HepG2 (cell line): Measurements from ENCODE around the gene COA3. TPM values are rescaled to one million over a fixed set of nuclear protein-coding genes. Genes with fewer than 3 reads are reported as not detected.

Experiments
- ARNTL ChIP-seq: sonication (generic); formaldehyde crosslinking; IDR thresholded peaks from 2 replicates; pipeline ENCODE4 v1.4.0; 2020; ENCODE audit warnings: mild to moderate bottlenecking, missing genetic modification reagents
- EEA1 ChIP-seq: sonication (generic); formaldehyde crosslinking; IDR thresholded peaks from 2 replicates; pipeline ENCODE4 v1.5.1; 2020; ENCODE audit warnings: mild to moderate bottlenecking, missing genetic modification reagents, borderline replicate concordance
- GATAD2A ChIP-seq: IDR thresholded peaks from 2 replicates; pipeline ENCODE4 v1.6.1; 2016
- GFI1 ChIP-seq: sonication (generic); formaldehyde crosslinking; IDR thresholded peaks from 2 replicates; pipeline ENCODE4 v1.5.0; 2020; ENCODE audit warnings: missing genetic modification reagents, mild to moderate bottlenecking, borderline replicate concordance
- HHEX ChIP-seq: IDR thresholded peaks from 2 replicates; pipeline ENCODE4 v1.6.1; 2016; ENCODE audit warnings: control low read depth
- HMG20B ChIP-seq: conservative IDR thresholded peaks from 2 replicates; pipeline ENCODE4 v1.6.1; 2016; ENCODE audit warnings: missing genetic modification reagents, missing compliant biosample characterization
- KDM2A ChIP-seq: sonication (generic); formaldehyde crosslinking; IDR thresholded peaks from 2 replicates; pipeline ENCODE4 v1.4.0; 2020; ENCODE audit warnings: low read depth, missing genetic modification reagents, borderline replicate concordance
- KLF12 ChIP-seq: sonication (generic); formaldehyde crosslinking; IDR thresholded peaks from 2 replicates; pipeline ENCODE4 v1.4.0; 2020; ENCODE audit warnings: missing genetic modification reagents, borderline replicate concordance
- MTF2 ChIP-seq: sonication (generic); formaldehyde crosslinking; IDR thresholded peaks from 2 replicates; pipeline ENCODE4 v1.5.0; 2020; ENCODE audit warnings: missing genetic modification reagents, borderline replicate concordance
- NFKBIZ ChIP-seq: IDR thresholded peaks from 2 replicates; pipeline ENCODE4 v1.6.1; 2018; ENCODE audit warnings: missing genetic modification reagents, missing compliant biosample characterization
- NONO ChIP-seq, 2 experiments: fragments of 450-650 bp in 1 of 2; sonication (generic) in 1 of 2; formaldehyde crosslinking in 1 of 2; IDR thresholded peaks in 1 of 2; conservative IDR thresholded peaks in 1 of 2; 2 replicates each; pipeline versions ENCODE4 v1.6.1 to v1.8.0; 2017 to 2022; ENCODE audit warnings: mild to moderate bottlenecking in 1 of 2, missing genetic modification reagents in 1 of 2, moderate library complexity in 1 of 2
- RELA ChIP-seq: sonication (generic); formaldehyde crosslinking; IDR thresholded peaks from 2 replicates; pipeline ENCODE4 v1.4.0; 2020; ENCODE audit warnings: missing genetic modification reagents
- RORA ChIP-seq: sonication (generic); formaldehyde crosslinking; IDR thresholded peaks from 2 replicates; pipeline ENCODE4 v1.5.0; 2020; ENCODE audit warnings: mild to moderate bottlenecking, missing genetic modification reagents, moderate library complexity
- SOX13 ChIP-seq, 3 experiments: fragments of 450-650 bp in 1 of 3; sonication (generic) in 1 of 3; formaldehyde crosslinking in 1 of 3; IDR thresholded peaks in 2 of 3; conservative IDR thresholded peaks in 1 of 3; 2 replicates each; pipeline versions ENCODE4 v1.5.0 to v1.6.1; 2016 to 2020; ENCODE audit warnings: antibody characterized with exemption in 1 of 3, mild to moderate bottlenecking in 1 of 3, missing compliant biosample characterization in 1 of 3, missing genetic modification reagents in 1 of 3, moderate library complexity in 1 of 3
- ZFP1 ChIP-seq: IDR thresholded peaks from 2 replicates; pipeline ENCODE4 v1.6.1; 2016
- ZNF703 ChIP-seq: sonication (generic); formaldehyde crosslinking; IDR thresholded peaks from 2 replicates; pipeline ENCODE4 v1.5.1; 2020; ENCODE audit warnings: missing genetic modification reagents, mild to moderate bottlenecking, moderate library complexity, borderline replicate concordance
- ZNF773 ChIP-seq: sonication (generic); formaldehyde crosslinking; IDR thresholded peaks from 2 replicates; pipeline ENCODE4 v1.4.0; 2020; ENCODE audit warnings: missing genetic modification reagents, borderline replicate concordance
- polyA plus RNA-seq, 8 experiments: library from polyadenylated mRNA; depleted of rRNA in 3 of 8; stranded (reverse) in 7 of 8; unstranded in 1 of 8; fragments of >200 nt; fragmentation: Illumina TruSeq in 4 of 8; extraction: Trizol in 4 of 8; gene quantifications; 2 replicates each; pipeline versions ENCODE4 v1.2.1 to v1.2.3, GENCODE V29; 2011 to 2016; ENCODE audit warnings: low read depth in 4 of 8, missing spikeins in 1 of 8, mixed read lengths in 1 of 8; ENCODE audit not compliant: insufficient read depth in 1 of 8
- total RNA-seq, 5 experiments: library from RNA; depleted of rRNA; stranded (reverse); fragments of >200 nt; fragmentation: Illumina TruSeq; extraction: Trizol; gene quantifications; 2 replicates each; pipeline ENCODE4 v1.2.3, GENCODE V29; 2016; ENCODE audit warnings: low read depth in 1 of 5
- TF ChIP-seq, protein P1 (sequence below): sonication (generic); formaldehyde crosslinking; IDR thresholded peaks from 2 replicates; pipeline ENCODE4 v1.4.0; 2020; ENCODE audit warnings: missing genetic modification reagents
- TF ChIP-seq, protein P2 (sequence below): sonication (generic); formaldehyde crosslinking; IDR thresholded peaks from 2 replicates; pipeline ENCODE4 v1.4.0; 2020; ENCODE audit warnings: mild to moderate bottlenecking, missing genetic modification reagents
- TF ChIP-seq, protein P3 (sequence below): sonication (generic); formaldehyde crosslinking; IDR thresholded peaks from 2 replicates; pipeline ENCODE4 v1.4.0; 2020; ENCODE audit warnings: missing genetic modification reagents
- TF ChIP-seq, protein P4 (sequence below): sonication (generic); formaldehyde crosslinking; IDR thresholded peaks from 2 replicates; pipeline ENCODE4 v1.4.0; 2020; ENCODE audit warnings: low read depth, mild to moderate bottlenecking, missing genetic modification reagents

Gene COA3
- total and polyA plus RNA-seq, 2 of the 13 experiments (the other 11 are each of a cell fraction or from before 2014, with no cell fraction given): 133 to 202 TPM

DNA sequence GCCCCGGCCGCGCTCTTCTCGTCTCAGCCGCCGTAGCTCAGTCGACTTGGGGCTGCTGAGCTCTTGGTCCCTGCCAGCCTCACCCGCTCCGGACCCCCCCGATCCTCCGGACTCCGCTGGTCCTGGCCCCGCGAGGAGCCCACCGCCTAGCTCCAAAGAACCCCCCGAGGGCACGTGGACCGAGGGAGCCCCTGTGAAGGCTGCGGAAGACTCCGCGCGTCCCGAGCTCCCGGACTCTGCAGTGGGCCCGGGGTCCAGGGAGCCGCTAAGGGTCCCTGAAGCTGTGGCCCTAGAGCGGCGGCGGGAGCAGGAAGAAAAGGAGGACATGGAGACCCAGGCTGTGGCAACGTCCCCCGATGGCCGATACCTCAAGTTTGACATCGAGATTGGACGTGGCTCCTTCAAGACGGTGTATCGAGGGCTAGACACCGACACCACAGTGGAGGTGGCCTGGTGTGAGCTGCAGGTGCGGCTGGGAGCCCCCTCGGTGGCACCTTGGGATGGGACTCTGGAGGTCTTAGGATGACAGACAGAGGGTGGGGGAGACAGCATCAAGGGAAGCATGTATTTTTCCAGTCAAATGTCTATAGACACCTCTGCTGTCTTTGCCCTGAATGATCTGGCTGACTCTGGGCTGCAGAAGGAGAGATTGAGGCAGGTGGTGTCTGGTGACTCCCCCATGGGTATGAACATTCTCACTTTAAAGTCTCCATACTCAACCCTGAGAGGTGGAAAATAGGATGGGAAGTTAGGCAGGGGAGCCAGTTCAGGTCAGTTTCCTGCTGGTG is 17.5 kb downstream of the COA3 start (continued):
- TF ChIP-seq ARNTL (CRISPR knock-in tag): no peak
- TF ChIP-seq, protein P1, sequence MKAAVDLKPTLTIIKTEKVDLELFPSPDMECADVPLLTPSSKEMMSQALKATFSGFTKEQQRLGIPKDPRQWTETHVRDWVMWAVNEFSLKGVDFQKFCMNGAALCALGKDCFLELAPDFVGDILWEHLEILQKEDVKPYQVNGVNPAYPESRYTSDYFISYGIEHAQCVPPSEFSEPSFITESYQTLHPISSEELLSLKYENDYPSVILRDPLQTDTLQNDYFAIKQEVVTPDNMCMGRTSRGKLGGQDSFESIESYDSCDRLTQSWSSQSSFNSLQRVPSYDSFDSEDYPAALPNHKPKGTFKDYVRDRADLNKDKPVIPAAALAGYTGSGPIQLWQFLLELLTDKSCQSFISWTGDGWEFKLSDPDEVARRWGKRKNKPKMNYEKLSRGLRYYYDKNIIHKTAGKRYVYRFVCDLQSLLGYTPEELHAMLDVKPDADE (CRISPR knock-in tag): no peak
- TF ChIP-seq, protein P2, sequence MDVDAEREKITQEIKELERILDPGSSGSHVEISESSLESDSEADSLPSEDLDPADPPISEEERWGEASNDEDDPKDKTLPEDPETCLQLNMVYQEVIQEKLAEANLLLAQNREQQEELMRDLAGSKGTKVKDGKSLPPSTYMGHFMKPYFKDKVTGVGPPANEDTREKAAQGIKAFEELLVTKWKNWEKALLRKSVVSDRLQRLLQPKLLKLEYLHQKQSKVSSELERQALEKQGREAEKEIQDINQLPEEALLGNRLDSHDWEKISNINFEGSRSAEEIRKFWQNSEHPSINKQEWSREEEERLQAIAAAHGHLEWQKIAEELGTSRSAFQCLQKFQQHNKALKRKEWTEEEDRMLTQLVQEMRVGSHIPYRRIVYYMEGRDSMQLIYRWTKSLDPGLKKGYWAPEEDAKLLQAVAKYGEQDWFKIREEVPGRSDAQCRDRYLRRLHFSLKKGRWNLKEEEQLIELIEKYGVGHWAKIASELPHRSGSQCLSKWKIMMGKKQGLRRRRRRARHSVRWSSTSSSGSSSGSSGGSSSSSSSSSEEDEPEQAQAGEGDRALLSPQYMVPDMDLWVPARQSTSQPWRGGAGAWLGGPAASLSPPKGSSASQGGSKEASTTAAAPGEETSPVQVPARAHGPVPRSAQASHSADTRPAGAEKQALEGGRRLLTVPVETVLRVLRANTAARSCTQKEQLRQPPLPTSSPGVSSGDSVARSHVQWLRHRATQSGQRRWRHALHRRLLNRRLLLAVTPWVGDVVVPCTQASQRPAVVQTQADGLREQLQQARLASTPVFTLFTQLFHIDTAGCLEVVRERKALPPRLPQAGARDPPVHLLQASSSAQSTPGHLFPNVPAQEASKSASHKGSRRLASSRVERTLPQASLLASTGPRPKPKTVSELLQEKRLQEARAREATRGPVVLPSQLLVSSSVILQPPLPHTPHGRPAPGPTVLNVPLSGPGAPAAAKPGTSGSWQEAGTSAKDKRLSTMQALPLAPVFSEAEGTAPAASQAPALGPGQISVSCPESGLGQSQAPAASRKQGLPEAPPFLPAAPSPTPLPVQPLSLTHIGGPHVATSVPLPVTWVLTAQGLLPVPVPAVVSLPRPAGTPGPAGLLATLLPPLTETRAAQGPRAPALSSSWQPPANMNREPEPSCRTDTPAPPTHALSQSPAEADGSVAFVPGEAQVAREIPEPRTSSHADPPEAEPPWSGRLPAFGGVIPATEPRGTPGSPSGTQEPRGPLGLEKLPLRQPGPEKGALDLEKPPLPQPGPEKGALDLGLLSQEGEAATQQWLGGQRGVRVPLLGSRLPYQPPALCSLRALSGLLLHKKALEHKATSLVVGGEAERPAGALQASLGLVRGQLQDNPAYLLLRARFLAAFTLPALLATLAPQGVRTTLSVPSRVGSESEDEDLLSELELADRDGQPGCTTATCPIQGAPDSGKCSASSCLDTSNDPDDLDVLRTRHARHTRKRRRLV (CRISPR knock-in tag): no peak
- TF ChIP-seq NONO (IDR thresholded peaks at IDR 0.05): no peak
- TF ChIP-seq NONO (CRISPR knock-in tag; conservative IDR thresholded peaks at IDR 0.05): peak; percentile 5; the same call in 1 of the 2 replicates
- no peak for TF ChIP-seq ZFP1 (CRISPR knock-in tag)
- TF ChIP-seq, protein P3, sequence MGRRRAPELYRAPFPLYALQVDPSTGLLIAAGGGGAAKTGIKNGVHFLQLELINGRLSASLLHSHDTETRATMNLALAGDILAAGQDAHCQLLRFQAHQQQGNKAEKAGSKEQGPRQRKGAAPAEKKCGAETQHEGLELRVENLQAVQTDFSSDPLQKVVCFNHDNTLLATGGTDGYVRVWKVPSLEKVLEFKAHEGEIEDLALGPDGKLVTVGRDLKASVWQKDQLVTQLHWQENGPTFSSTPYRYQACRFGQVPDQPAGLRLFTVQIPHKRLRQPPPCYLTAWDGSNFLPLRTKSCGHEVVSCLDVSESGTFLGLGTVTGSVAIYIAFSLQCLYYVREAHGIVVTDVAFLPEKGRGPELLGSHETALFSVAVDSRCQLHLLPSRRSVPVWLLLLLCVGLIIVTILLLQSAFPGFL: no peak
- no peak for TF ChIP-seq HHEX (CRISPR knock-in tag)
- TF ChIP-seq EEA1 (CRISPR knock-in tag): peak; percentile 80; the same call in 1 of the 2 replicates
- peak; percentile 46; the same call in 1 of the 2 replicates for TF ChIP-seq ZNF703 (CRISPR knock-in tag)
- no peak for TF ChIP-seq SOX13 (IDR thresholded peaks at IDR 0.05)
- no peak for TF ChIP-seq SOX13 (CRISPR knock-in tag; conservative IDR thresholded peaks at IDR 0.05 in 1 of 2, IDR thresholded peaks at IDR 0.05 in 1 of 2)
- TF ChIP-seq MTF2 (CRISPR knock-in tag): peak; percentile 65; the same call in 1 of the 2 replicates
- TF ChIP-seq RELA: no peak
- TF ChIP-seq GFI1 (CRISPR knock-in tag): peak; percentile 44
- no peak for TF ChIP-seq NFKBIZ (CRISPR knock-in tag)
- TF ChIP-seq RORA (CRISPR knock-in tag): no peak
- 0 out of 2 replicates have a peak, but pooled peaks have one; percentile 21 for TF ChIP-seq KLF12
- TF ChIP-seq, protein P4, sequence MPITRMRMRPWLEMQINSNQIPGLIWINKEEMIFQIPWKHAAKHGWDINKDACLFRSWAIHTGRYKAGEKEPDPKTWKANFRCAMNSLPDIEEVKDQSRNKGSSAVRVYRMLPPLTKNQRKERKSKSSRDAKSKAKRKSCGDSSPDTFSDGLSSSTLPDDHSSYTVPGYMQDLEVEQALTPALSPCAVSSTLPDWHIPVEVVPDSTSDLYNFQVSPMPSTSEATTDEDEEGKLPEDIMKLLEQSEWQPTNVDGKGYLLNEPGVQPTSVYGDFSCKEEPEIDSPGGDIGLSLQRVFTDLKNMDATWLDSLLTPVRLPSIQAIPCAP (CRISPR knock-in tag): 0 out of 2 replicates have a peak, but pooled peaks have one; percentile 48
- TF ChIP-seq ZNF773 (CRISPR knock-in tag): no peak
- 0 out of 2 replicates have a peak, but pooled peaks have one; percentile 22 for TF ChIP-seq HMG20B (CRISPR knock-in tag)
- peak; percentile 32; the same call in 1 of the 2 replicates for TF ChIP-seq KDM2A
- no peak for TF ChIP-seq GATAD2A (CRISPR knock-in tag)
